NK-92 treated with Interleukin-12 subunit alpha and Interleukin-12 subunit beta, amount 100 ng/mL, for 24 hours (cell line): ENCODE data around the gene ZNF212.
"Not testable (repeated sequence)": the region's sequence is repeated elsewhere in the genome, so short reads cannot be mapped to it uniquely, and the experiment has no call there.

Experiments used
- DNase-seq: peaks from one replicate; lab custom pipeline; 2025; lab: John Stamatoyannopoulos, UW

ZNF212 gene

GRCh38 chr7:149253665-149254064, 14.2 kb downstream of the ZNF212 start:
- no peak for DNase-seq

- no peak for DNase-seq
These were observed 14.9 kb downstream of the ZNF212 start for GRCh38 chr7:149254181-149254858.

- no peak for DNase-seq
These were observed 15.7 kb downstream of the ZNF212 start for GRCh38 chr7:149255174-149255573.

- DNase-seq: no peak
These were observed 17.1 kb downstream of the ZNF212 start for GRCh38 chr7:149256568-149256967.

- no peak for DNase-seq
These were observed 17.7 kb downstream of the ZNF212 start for GRCh38 chr7:149257146-149257545.

- no peak for DNase-seq
These were observed 21.9 kb downstream of the ZNF212 start for GRCh38 chr7:149261316-149261828.

- peak; percentile 83 for DNase-seq
These were observed 22.6 kb downstream of the ZNF212 start, which contains the start of gene ZNF783 for GRCh38 chr7:149261829-149262617. Gene ZNF783 (plus strand): TSS chr7:149262196. CDS start chr7:149262334, 138 bp downstream.

- no peak for DNase-seq
These were observed 27.0 kb downstream of the ZNF212 start for GRCh38 chr7:149266451-149266850.

GRCh38 chr7:149267733-149268132, 28.3 kb downstream of the ZNF212 start:
- DNase-seq: no peak

GRCh38 chr7:149274424-149274823, 35.0 kb downstream of the ZNF212 start:
- DNase-seq: not testable (repeated sequence)

- DNase-seq: no peak
These were observed 38.4 kb downstream of the ZNF212 start for GRCh38 chr7:149277871-149278270.

- no peak for DNase-seq
These were observed 38.9 kb downstream of the ZNF212 start for GRCh38 chr7:149278396-149278795.

- no peak for DNase-seq
These were observed 39.8 kb downstream of the ZNF212 start for GRCh38 chr7:149279111-149279743.

- no peak for DNase-seq
These were observed 40.7 kb downstream of the ZNF212 start for GRCh38 chr7:149280151-149280550.

- no peak for DNase-seq
These were observed 41.4 kb downstream of the ZNF212 start for GRCh38 chr7:149280661-149281507.

- DNase-seq: no peak
These were observed 42.3 kb downstream of the ZNF212 start for GRCh38 chr7:149281508-149282330.

- DNase-seq: no peak
These were observed 42.8 kb downstream of the ZNF212 start for GRCh38 chr7:149282331-149282655.

GRCh38 chr7:149283321-149283720, 43.9 kb downstream of the ZNF212 start:
- no peak for DNase-seq

GRCh38 chr7:149284343-149284742, 44.9 kb downstream of the ZNF212 start:
- no peak for DNase-seq

GRCh38 chr7:149284850-149285585, 45.6 kb downstream of the ZNF212 start:
- no peak for DNase-seq
